GM23338 (cell line): ENCODE data around the gene OSBPL5. TPM values are rescaled to one million over a fixed set of nuclear protein-coding genes. Genes with fewer than 3 reads are reported as not detected.
A peak's percentile ranks its signal among the peaks of the same experiment; 100 is the strongest.

Experiments
- ATAC-seq: fragments of 200-7000 bp; cut with Tn5 transposase; 3 replicates; pipeline ENCODE4 v1.9.1; 2020
- DNase-seq: peaks from one replicate; pipeline ENCODE4 v3.0.0-alpha.2; 2015; ENCODE audit warnings: low spot score
- H2AFZ ChIP-seq: fragments of 200-600 bp; sonication (generic); 2 replicates; pipeline ENCODE4 v1.8.0; 2016; ENCODE audit warnings: antibody characterized with exemption, mild to moderate bottlenecking, moderate library complexity
- H3F3A ChIP-seq: fragments of 200-600 bp; sonication (generic); replicated peaks from 2 replicates; pipeline ENCODE4 v1.8.0; 2017; ENCODE audit warnings: antibody characterized with exemption, mixed run types, low read depth
- H3K27ac ChIP-seq: fragments of 200-600 bp; sonication (generic); 2 replicates; pipeline ENCODE4 v1.6.1; 2016; ENCODE audit warnings: low read depth
- H3K27me3 ChIP-seq: fragments of 200-600 bp; sonication (generic); 2 replicates; pipeline ENCODE4 v1.8.0; 2016; ENCODE audit warnings: mild to moderate bottlenecking, mixed run types, moderate library complexity; ENCODE audit not compliant: insufficient read depth
- H3K36me3 ChIP-seq: fragments of 200-600 bp; sonication (generic); 2 replicates; pipeline ENCODE4 v1.8.0; 2016; ENCODE audit warnings: mild to moderate bottlenecking; ENCODE audit not compliant: insufficient read depth
- H3K4me1 ChIP-seq: fragments of 200-600 bp; sonication (generic); 2 replicates; pipeline ENCODE4 v1.8.0; 2016; ENCODE audit warnings: mild to moderate bottlenecking, moderate library complexity; ENCODE audit not compliant: insufficient read depth
- H3K4me2 ChIP-seq: fragments of 200-600 bp; sonication (generic); 2 replicates; pipeline ENCODE4 v1.7.1; 2017; ENCODE audit warnings: mixed run types
- H3K4me3 ChIP-seq: fragments of 200-600 bp; sonication (generic); 2 replicates; pipeline ENCODE4 v1.6.1; 2016; ENCODE audit warnings: mixed run types
- H3K79me2 ChIP-seq: fragments of 200-600 bp; sonication (generic); replicated peaks from 2 replicates; pipeline ENCODE4 v1.8.0; 2017; ENCODE audit warnings: mild to moderate bottlenecking; ENCODE audit not compliant: insufficient read depth
- H3K9me2 ChIP-seq: fragments of 200-600 bp; sonication (generic); 2 replicates; pipeline ENCODE4 v1.8.0; 2017; ENCODE audit not compliant: insufficient read depth
- H4K20me1 ChIP-seq: fragments of 200-600 bp; sonication (generic); replicated peaks from 2 replicates; pipeline ENCODE4 v1.8.0; 2017; ENCODE audit warnings: mild to moderate bottlenecking; ENCODE audit not compliant: insufficient read depth
- H3K27ac Mint-ChIP-seq: 2 replicates; pipeline ENCODE4 v1.8.0; 2020; ENCODE audit warnings: inconsistent platforms, mild to moderate bottlenecking, moderate library complexity, mixed read lengths
- H3K27me3 Mint-ChIP-seq: 3 replicates; pipeline ENCODE4 v1.8.0; 2022; ENCODE audit warnings: low read depth, mild to moderate bottlenecking, moderate library complexity, mixed read lengths, inconsistent platforms; ENCODE audit not compliant: insufficient read depth, poor library complexity
- H3K36me3 Mint-ChIP-seq: 3 replicates; pipeline ENCODE4 v1.8.0; 2021; ENCODE audit warnings: low read depth, mild to moderate bottlenecking, inconsistent platforms, moderate library complexity, mixed read lengths
- H3K4me1 Mint-ChIP-seq: 3 replicates; pipeline ENCODE4 v1.8.0; 2020; ENCODE audit warnings: mild to moderate bottlenecking, inconsistent platforms, mixed read lengths
- H3K4me3 Mint-ChIP-seq: 3 replicates; pipeline ENCODE4 v1.8.0; 2021; ENCODE audit warnings: moderate library complexity, mild to moderate bottlenecking, inconsistent platforms, mixed read lengths
- H3K9me3 Mint-ChIP-seq: 3 replicates; pipeline ENCODE4 v1.8.0; 2020; ENCODE audit warnings: moderate library complexity, mild to moderate bottlenecking, inconsistent platforms, mixed read lengths
- CREB1 ChIP-seq: fragments of 250-450 bp; sonication (Bioruptor Pico); IDR thresholded peaks from 2 replicates; pipeline ENCODE4 v1.5.0; 2020; ENCODE audit warnings: low read depth, mild to moderate bottlenecking, moderate library complexity
- NANOG ChIP-seq: IDR thresholded peaks from 2 replicates; pipeline ENCODE4 v1.6.1; 2016; ENCODE audit warnings: antibody characterized with exemption, borderline replicate concordance
- POLR2AphosphoS5 ChIP-seq: IDR thresholded peaks from 2 replicates; pipeline ENCODE4 v1.6.1; 2016; ENCODE audit warnings: antibody characterized with exemption, low read depth
- STAT1 ChIP-seq: IDR thresholded peaks from one replicate; pipeline ENCODE4 v1.6.1; 2016; ENCODE audit warnings: antibody characterized with exemption; ENCODE audit not compliant: unreplicated experiment
- ZNF114 ChIP-seq: fragments of 250-450 bp; sonication (Bioruptor Pico); IDR thresholded peaks from 2 replicates; pipeline ENCODE4 v1.5.0; 2020; ENCODE audit warnings: mild to moderate bottlenecking, moderate library complexity
- polyA plus RNA-seq: library from polyadenylated mRNA; unstranded; fragments of >200 nt; fragmentation: Nextera tagmentation; extraction: Ambion mirVana; gene quantifications from 2 replicates; pipeline ENCODE4 v1.2.1, GENCODE V29; 2016
- total RNA-seq: library from RNA; depleted of rRNA; stranded (reverse); fragments of >200 nt; shearing (Covaris generic); gene quantifications from 2 replicates; pipeline ENCODE4 v1.2.3, GENCODE V29; 2014
- TF ChIP-seq, protein P1 (sequence below): fragments of 250-450 bp; sonication (Bioruptor Pico); IDR thresholded peaks from 2 replicates; pipeline ENCODE4 v1.5.0; 2020; ENCODE audit warnings: mild to moderate bottlenecking, moderate library complexity
- TF ChIP-seq, protein P2 (sequence below): IDR thresholded peaks from 2 replicates; pipeline ENCODE4 v1.6.1; 2016; ENCODE audit warnings: antibody characterized with exemption

The OSBPL5 gene
- total and polyA plus RNA-seq, 2 experiments from 2014 or later, result 2.7 to 12.0 TPM

DNA sequence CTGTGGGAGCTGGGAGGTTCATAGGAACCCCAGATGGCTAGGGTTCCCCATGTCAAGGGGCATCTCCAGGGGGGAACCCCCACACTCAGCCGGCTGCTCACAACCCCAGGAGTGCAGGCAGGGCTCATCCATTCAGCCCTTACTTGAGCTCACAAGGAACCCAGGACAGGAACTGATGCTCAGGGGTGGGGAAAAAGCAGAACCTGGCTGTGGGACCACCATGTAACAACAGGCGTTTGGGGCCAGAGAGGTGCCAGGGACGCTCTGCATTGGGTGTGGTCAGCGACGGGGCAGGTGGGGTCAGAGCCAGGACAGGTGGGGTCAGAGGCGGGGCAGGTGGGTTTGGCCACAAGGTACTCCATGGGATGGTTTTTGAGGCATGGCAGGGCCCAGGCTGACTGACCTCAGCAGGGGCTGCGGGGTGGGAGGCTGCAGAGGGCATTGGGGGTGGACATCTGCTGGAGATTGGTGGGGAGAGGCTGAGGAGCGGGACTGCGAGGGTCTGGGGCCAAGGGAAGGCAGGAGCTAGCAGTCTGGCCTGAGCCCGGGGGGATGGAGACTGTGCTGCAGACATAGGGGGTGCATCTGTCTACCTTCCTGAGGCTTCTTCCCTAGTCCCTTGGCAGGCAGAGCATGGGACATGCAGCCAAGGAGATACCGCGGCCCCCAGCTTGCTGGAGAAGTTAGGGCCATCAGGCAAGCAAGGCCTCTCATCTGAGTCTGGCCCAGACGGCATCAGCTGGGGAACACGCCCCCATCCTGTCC lies 73.8 kb downstream of the OSBPL5 start:
- H3K27me3 ChIP-seq, result no peaks in the 10 kb centered on the region
- DNase-seq (no peak), ATAC-seq (no peak)
- H3K4me1 ChIP-seq, result peaks cover 3% of the 10 kb centered on the region; the same call in 1 of the 2 replicates
- no peaks in the 10 kb centered on the region; the same call in 2 of the 3 replicates for H3K36me3 Mint-ChIP-seq
- H3F3A ChIP-seq, result no peaks in the 10 kb centered on the region
- H3K4me3 Mint-ChIP-seq, result no peak overlapping the region
- H3K79me2 ChIP-seq, result no peaks in the 10 kb centered on the region
- peaks cover 2% of the 10 kb centered on the region; the same call in 1 of the 3 replicates for H3K9me3 Mint-ChIP-seq
- no peak overlapping the region for H3K27ac Mint-ChIP-seq
- no peak overlapping the region for H3K4me3 ChIP-seq
- no peaks in the 10 kb centered on the region for H3K36me3 ChIP-seq
- H3K4me1 Mint-ChIP-seq, result peaks cover 17% of the 10 kb centered on the region; the same call in 2 of the 3 replicates
- H3K9me2 ChIP-seq, result no peaks in the 10 kb centered on the region
- no peak overlapping the region for H3K27ac ChIP-seq
- no peak overlapping the region for H2AFZ ChIP-seq
- peak overlapping the region; percentile 48; the same call in 1 of the 2 replicates for H3K4me2 ChIP-seq
- no peaks in the 10 kb centered on the region for H4K20me1 ChIP-seq
- TF ChIP-seq, protein P1, sequence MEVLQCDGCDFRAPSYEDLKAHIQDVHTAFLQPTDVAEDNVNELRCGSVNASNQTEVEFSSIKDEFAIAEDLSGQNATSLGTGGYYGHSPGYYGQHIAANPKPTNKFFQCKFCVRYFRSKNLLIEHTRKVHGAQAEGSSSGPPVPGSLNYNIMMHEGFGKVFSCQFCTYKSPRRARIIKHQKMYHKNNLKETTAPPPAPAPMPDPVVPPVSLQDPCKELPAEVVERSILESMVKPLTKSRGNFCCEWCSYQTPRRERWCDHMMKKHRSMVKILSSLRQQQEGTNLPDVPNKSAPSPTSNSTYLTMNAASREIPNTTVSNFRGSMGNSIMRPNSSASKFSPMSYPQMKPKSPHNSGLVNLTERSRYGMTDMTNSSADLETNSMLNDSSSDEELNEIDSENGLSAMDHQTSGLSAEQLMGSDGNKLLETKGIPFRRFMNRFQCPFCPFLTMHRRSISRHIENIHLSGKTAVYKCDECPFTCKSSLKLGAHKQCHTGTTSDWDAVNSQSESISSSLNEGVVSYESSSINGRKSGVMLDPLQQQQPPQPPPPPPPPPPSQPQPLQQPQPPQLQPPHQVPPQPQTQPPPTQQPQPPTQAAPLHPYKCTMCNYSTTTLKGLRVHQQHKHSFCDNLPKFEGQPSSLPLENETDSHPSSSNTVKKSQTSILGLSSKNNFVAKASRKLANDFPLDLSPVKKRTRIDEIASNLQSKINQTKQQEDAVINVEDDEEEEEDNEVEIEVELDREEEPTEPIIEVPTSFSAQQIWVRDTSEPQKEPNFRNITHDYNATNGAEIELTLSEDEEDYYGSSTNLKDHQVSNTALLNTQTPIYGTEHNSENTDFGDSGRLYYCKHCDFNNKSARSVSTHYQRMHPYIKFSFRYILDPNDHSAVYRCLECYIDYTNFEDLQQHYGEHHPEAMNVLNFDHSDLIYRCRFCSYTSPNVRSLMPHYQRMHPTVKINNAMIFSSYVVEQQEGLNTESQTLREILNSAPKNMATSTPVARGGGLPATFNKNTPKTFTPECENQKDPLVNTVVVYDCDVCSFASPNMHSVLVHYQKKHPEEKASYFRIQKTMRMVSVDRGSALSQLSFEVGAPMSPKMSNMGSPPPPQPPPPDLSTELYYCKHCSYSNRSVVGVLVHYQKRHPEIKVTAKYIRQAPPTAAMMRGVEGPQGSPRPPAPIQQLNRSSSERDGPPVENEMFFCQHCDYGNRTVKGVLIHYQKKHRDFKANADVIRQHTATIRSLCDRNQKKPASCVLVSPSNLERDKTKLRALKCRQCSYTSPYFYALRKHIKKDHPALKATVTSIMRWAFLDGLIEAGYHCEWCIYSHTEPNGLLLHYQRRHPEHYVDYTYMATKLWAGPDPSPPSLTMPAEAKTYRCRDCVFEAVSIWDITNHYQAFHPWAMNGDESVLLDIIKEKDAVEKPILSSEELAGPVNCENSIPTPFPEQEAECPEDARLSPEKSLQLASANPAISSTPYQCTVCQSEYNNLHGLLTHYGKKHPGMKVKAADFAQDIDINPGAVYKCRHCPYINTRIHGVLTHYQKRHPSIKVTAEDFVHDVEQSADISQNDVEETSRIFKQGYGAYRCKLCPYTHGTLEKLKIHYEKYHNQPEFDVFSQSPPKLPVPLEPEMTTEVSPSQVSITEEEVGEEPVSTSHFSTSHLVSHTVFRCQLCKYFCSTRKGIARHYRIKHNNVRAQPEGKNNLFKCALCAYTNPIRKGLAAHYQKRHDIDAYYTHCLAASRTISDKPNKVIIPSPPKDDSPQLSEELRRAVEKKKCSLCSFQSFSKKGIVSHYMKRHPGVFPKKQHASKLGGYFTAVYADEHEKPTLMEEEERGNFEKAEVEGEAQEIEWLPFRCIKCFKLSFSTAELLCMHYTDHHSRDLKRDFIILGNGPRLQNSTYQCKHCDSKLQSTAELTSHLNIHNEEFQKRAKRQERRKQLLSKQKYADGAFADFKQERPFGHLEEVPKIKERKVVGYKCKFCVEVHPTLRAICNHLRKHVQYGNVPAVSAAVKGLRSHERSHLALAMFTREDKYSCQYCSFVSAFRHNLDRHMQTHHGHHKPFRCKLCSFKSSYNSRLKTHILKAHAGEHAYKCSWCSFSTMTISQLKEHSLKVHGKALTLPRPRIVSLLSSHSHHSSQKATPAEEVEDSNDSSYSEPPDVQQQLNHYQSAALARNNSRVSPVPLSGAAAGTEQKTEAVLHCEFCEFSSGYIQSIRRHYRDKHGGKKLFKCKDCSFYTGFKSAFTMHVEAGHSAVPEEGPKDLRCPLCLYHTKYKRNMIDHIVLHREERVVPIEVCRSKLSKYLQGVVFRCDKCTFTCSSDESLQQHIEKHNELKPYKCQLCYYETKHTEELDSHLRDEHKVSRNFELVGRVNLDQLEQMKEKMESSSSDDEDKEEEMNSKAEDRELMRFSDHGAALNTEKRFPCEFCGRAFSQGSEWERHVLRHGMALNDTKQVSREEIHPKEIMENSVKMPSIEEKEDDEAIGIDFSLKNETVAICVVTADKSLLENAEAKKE (CRISPR knock-in tag), result no peak
- no peak for TF ChIP-seq CREB1 (CRISPR knock-in tag)
- no peak for TF ChIP-seq ZNF114 (CRISPR knock-in tag)
- TF ChIP-seq NANOG, result no peak
- TF ChIP-seq, protein P2, sequence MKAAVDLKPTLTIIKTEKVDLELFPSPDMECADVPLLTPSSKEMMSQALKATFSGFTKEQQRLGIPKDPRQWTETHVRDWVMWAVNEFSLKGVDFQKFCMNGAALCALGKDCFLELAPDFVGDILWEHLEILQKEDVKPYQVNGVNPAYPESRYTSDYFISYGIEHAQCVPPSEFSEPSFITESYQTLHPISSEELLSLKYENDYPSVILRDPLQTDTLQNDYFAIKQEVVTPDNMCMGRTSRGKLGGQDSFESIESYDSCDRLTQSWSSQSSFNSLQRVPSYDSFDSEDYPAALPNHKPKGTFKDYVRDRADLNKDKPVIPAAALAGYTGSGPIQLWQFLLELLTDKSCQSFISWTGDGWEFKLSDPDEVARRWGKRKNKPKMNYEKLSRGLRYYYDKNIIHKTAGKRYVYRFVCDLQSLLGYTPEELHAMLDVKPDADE, result no peak
- no peak for TF ChIP-seq STAT1
- no peak for TF ChIP-seq POLR2AphosphoS5
- H3K27me3 Mint-ChIP-seq, result peaks cover 8% of the 10 kb centered on the region
